Activated naive CD4-positive, alpha-beta T cell treated with anti-CD3 and anti-CD28 coated beads for 36 hours (primary cell): Measurements from ENCODE around the gene WBP11. TPM values are rescaled to one million over a fixed set of nuclear protein-coding genes. Genes with fewer than 3 reads are reported as not detected.

ENCODE experiments used
- CTCF ChIA-PET: fragments of 350-600 bp; sonication (Branson Sonifier 250); formaldehyde crosslinking; loops from one replicate; lab custom pipeline; 2021; ENCODE audit warnings: antibody characterized with exemption; lab: Charles Lee
- DNase-seq: peaks from one replicate; pipeline ENCODE4 v3.0.0-alpha.2; 2020
- H3K27ac Mint-ChIP-seq: one replicate; pipeline ENCODE4 v1.8.0; 2021; ENCODE audit warnings: mild to moderate bottlenecking, mixed read lengths
- H3K27me3 Mint-ChIP-seq: one replicate; pipeline ENCODE4 v1.8.0; 2021; ENCODE audit warnings: low read depth, mixed read lengths
- H3K36me3 Mint-ChIP-seq: one replicate; pipeline ENCODE4 v1.8.0; 2021; ENCODE audit warnings: low read depth, mixed read lengths
- H3K4me1 Mint-ChIP-seq: one replicate; pipeline ENCODE4 v1.8.0; 2021; ENCODE audit warnings: low read depth, mixed read lengths
- H3K4me3 Mint-ChIP-seq: one replicate; pipeline ENCODE4 v1.8.0; 2021; ENCODE audit warnings: mild to moderate bottlenecking, moderate library complexity, mixed read lengths
- H3K9me3 Mint-ChIP-seq: one replicate; pipeline ENCODE4 v1.8.0; 2021; ENCODE audit warnings: mixed read lengths
- intact Hi-C: fragments of 100-400 bp; cut with micrococcal nuclease; formaldehyde crosslinking; loops from one replicate; pipeline ENCODE4 v1.15.1; 2023
- total RNA-seq, 2 experiments: library from RNA; stranded (reverse); gene quantifications; one replicate each; pipeline ENCODE4 v1.2.3, GENCODE V29; 2021

WBP11 gene
- total RNA-seq, 2 experiments from 2014 or later = 105 to 115 TPM

GRCh38 chr12:14780859-14781258 is 22.4 kb downstream of the WBP11 start:
- DNase-seq = no peak
- Mint-ChIP-seq H3K4me1 (peaks cover 12% of the 10 kb centered on the region), H3K27ac (no peak overlapping the region), H3K27me3 (no peaks in the 10 kb centered on the region), H3K36me3 (peaks cover 6% of the 10 kb centered on the region), H3K4me3 (no peak overlapping the region), H3K9me3 (no peaks in the 10 kb centered on the region)
- intact Hi-C loops = no loop called here
- CTCF ChIA-PET = interaction anchor here (0.9 kb wide), 1 partner anchor 19 kb away, joined by 3 read pairs; no protein-coding TSS in a partner anchor

- CTCF ChIA-PET = no interaction called here
- intact Hi-C loops = loop anchor here (5.0 kb wide), 1 partner anchor 442 kb away; the partner anchor contains the start of gene RERG
- peaks cover 14% of the 10 kb centered on the region for H3K4me1 Mint-ChIP-seq
- H3K36me3 Mint-ChIP-seq = peaks cover 4% of the 10 kb centered on the region
- H3K27ac Mint-ChIP-seq = no peak overlapping the region
- no peak for DNase-seq
- no peaks in the 10 kb centered on the region for H3K27me3 Mint-ChIP-seq
- no peak overlapping the region for H3K4me3 Mint-ChIP-seq
- no peaks in the 10 kb centered on the region for H3K9me3 Mint-ChIP-seq
Observed at GRCh38 chr12:14779834-14780233, 23.4 kb downstream of the WBP11 start.

- intact Hi-C loops = loop anchor here (5.0 kb wide), 1 partner anchor 445 kb away; the partner anchor contains the start of gene RERG
- H3K27me3 Mint-ChIP-seq = no peaks in the 10 kb centered on the region
- no peak overlapping the region for H3K27ac Mint-ChIP-seq
- CTCF ChIA-PET = interaction anchor here (1.0 kb wide), 1 partner anchor 12 kb away, joined by 3 read pairs; no protein-coding TSS in a partner anchor
- H3K9me3 Mint-ChIP-seq = no peaks in the 10 kb centered on the region
- no peak for DNase-seq
- H3K4me3 Mint-ChIP-seq = no peak overlapping the region
- no peaks in the 10 kb centered on the region for H3K36me3 Mint-ChIP-seq
- H3K4me1 Mint-ChIP-seq = peaks cover 26% of the 10 kb centered on the region
Observed at GRCh38 chr12:14777271-14777670, 26.0 kb downstream of the WBP11 start.

- DNase-seq = no peak
- H3K9me3 Mint-ChIP-seq = no peaks in the 10 kb centered on the region
- H3K27me3 Mint-ChIP-seq = no peaks in the 10 kb centered on the region
- CTCF ChIA-PET = interaction anchor here (0.6 to 3.6 kb wide), 6 partner anchors 8 to 70 kb away, joined by 3 to 14 read pairs (median 5); no protein-coding TSS in a partner anchor
- H3K4me1 Mint-ChIP-seq = peaks cover 34% of the 10 kb centered on the region
- peak overlapping the region; percentile 95 for H3K4me3 Mint-ChIP-seq
- no peaks in the 10 kb centered on the region for H3K36me3 Mint-ChIP-seq
- intact Hi-C loops = loop anchor here (1.0 to 5.0 kb wide), 2 partner anchors 219 to 446 kb away; partner anchors contain the start of gene RERG
- H3K27ac Mint-ChIP-seq = no peak overlapping the region
Observed at GRCh38 chr12:14776236-14776961, 26.9 kb downstream of the WBP11 start.

- Mint-ChIP-seq H3K4me3 (peak overlapping the region; percentile 95), H3K27me3 (no peaks in the 10 kb centered on the region), H3K27ac (peak overlapping the region; percentile 94), H3K4me1 (peaks cover 36% of the 10 kb centered on the region), H3K9me3 (no peaks in the 10 kb centered on the region), H3K36me3 (peaks cover 3% of the 10 kb centered on the region)
- CTCF ChIA-PET = interaction anchor here (0.8 to 3.6 kb wide), 8 partner anchors 8 to 220 kb away, joined by 3 to 14 read pairs (median 5); partner anchors contain the start of gene C12orf60
- DNase-seq = no peak
- intact Hi-C loops = loop anchor here (1.0 to 5.0 kb wide), 10 partner anchors 28 to 787 kb away; partner anchors contain the start of genes ARHGDIB, C12orf60, RERG and WBP11
Observed at GRCh38 chr12:14775636-14775980, 27.7 kb downstream of the WBP11 start.

GRCh38 chr12:14774906-14775635 is 28.2 kb downstream of the WBP11 start:
- Mint-ChIP-seq H3K36me3 (peaks cover 9% of the 10 kb centered on the region), H3K4me3 (peak overlapping the region; percentile 95), H3K27ac (peak overlapping the region; percentile 94), H3K27me3 (no peaks in the 10 kb centered on the region), H3K9me3 (no peaks in the 10 kb centered on the region), H3K4me1 (peaks cover 36% of the 10 kb centered on the region)
- intact Hi-C loops = loop anchor here (1.0 to 5.0 kb wide), 13 partner anchors 28 to 1107 kb away; partner anchors contain the start of genes ARHGDIB, C12orf60, RERG and STRAP
- DNase-seq = peak; percentile 58
- CTCF ChIA-PET = interaction anchor here (0.7 to 3.6 kb wide), 9 partner anchors 9 to 1563 kb away, joined by 3 to 14 read pairs (median 4); partner anchors contain the start of gene C12orf60

GRCh38 chr12:14774074-14774905 is 29.0 kb downstream of the WBP11 start:
- Mint-ChIP-seq H3K36me3 (peaks cover 11% of the 10 kb centered on the region), H3K9me3 (no peaks in the 10 kb centered on the region)

GRCh38 chr12:14773685-14774073 is 29.6 kb downstream of the WBP11 start:
- peak overlapping the region; percentile 94 for H3K27ac Mint-ChIP-seq
- no peaks in the 10 kb centered on the region for H3K27me3 Mint-ChIP-seq
- CTCF ChIA-PET = interaction anchor here (3.6 kb wide), 1 partner anchor 10 kb away, joined by 14 read pairs; no protein-coding TSS in a partner anchor
- no peaks in the 10 kb centered on the region for H3K9me3 Mint-ChIP-seq
- intact Hi-C loops = loop anchor here (1.0 to 5.0 kb wide), 7 partner anchors 51 to 1109 kb away; partner anchors contain the start of gene STRAP
- H3K36me3 Mint-ChIP-seq = peaks cover 15% of the 10 kb centered on the region
- peaks cover 40% of the 10 kb centered on the region for H3K4me1 Mint-ChIP-seq
- H3K4me3 Mint-ChIP-seq = peak overlapping the region; percentile 95
- no peak for DNase-seq

More at GRCh38 chr12:14774074-14774905, 29.0 kb downstream of the WBP11 start:
- Mint-ChIP-seq H3K4me1 (peaks cover 36% of the 10 kb centered on the region), H3K4me3 (peak overlapping the region; percentile 95), H3K27ac (peak overlapping the region; percentile 94), H3K27me3 (no peaks in the 10 kb centered on the region)
- CTCF ChIA-PET = interaction anchor here (0.7 to 3.6 kb wide), 4 partner anchors 10 to 141 kb away, joined by 3 to 14 read pairs (median 3); no protein-coding TSS in a partner anchor
- intact Hi-C loops = loop anchor here (1.0 to 5.0 kb wide), 7 partner anchors 51 to 1108 kb away; partner anchors contain the start of gene STRAP
- DNase-seq = peak; percentile 95

GRCh38 chr12:14772946-14773345 is 30.3 kb downstream of the WBP11 start:
- H3K4me1 Mint-ChIP-seq = peaks cover 42% of the 10 kb centered on the region
- intact Hi-C loops = loop anchor here (5.0 kb wide), 1 partner anchor 1109 kb away; the partner anchor contains the start of gene STRAP
- DNase-seq = no peak
- peaks cover 17% of the 10 kb centered on the region for H3K36me3 Mint-ChIP-seq
- H3K27me3 Mint-ChIP-seq = no peaks in the 10 kb centered on the region
- no peaks in the 10 kb centered on the region for H3K9me3 Mint-ChIP-seq
- H3K27ac Mint-ChIP-seq = no peak overlapping the region
- CTCF ChIA-PET = interaction anchor here (3.6 kb wide), 1 partner anchor 11 kb away, joined by 14 read pairs; no protein-coding TSS in a partner anchor
- H3K4me3 Mint-ChIP-seq = no peak overlapping the region

- Mint-ChIP-seq H3K36me3 (peaks cover 29% of the 10 kb centered on the region), H3K27me3 (no peaks in the 10 kb centered on the region), H3K4me3 (peak overlapping the region; percentile 97), H3K9me3 (peaks cover 2% of the 10 kb centered on the region), H3K27ac (peak overlapping the region; percentile 98), H3K4me1 (peaks cover 47% of the 10 kb centered on the region)
- intact Hi-C loops = loop anchor here (1.0 to 5.0 kb wide), 6 partner anchors 190 to 1111 kb away; partner anchors contain the start of genes ARHGDIB, ATF7IP and STRAP
- DNase-seq = peak; percentile 24
- CTCF ChIA-PET = interaction anchor here (0.7 to 1.7 kb wide), 6 partner anchors 15 to 223 kb away, joined by 3 to 4 read pairs (median 3); partner anchors contain the start of genes ARHGDIB, C12orf60 and WBP11
Observed at GRCh38 chr12:14771651-14772137, 31.6 kb downstream of the WBP11 start.
